Activated CD4-positive, alpha-beta memory T cell treated with anti-CD3 and anti-CD28 coated beads for 36 hours (primary cell): ENCODE measurements around the gene PRPSAP1. TPM values are rescaled to one million over a fixed set of nuclear protein-coding genes. Genes with fewer than 3 reads are reported as not detected.

ENCODE experiments used
- CTCF ChIA-PET: fragments of 350-600 bp; sonication (Branson Sonifier 250); formaldehyde crosslinking; loops from one replicate; lab custom pipeline; 2021; ENCODE audit warnings: antibody characterized with exemption, inconsistent platforms; lab: Charles Lee
- POLR2A ChIA-PET: fragments of 350-600 bp; sonication (Branson Sonifier 250); formaldehyde crosslinking; loops from one replicate; lab custom pipeline; 2021; ENCODE audit warnings: antibody characterized with exemption; lab: Charles Lee
- DNase-seq: peaks from one replicate; pipeline ENCODE4 v3.0.0-alpha.2; 2020
- H3K27ac Mint-ChIP-seq: one replicate; pipeline ENCODE4 v1.8.0; 2021; ENCODE audit warnings: mixed read lengths
- H3K27me3 Mint-ChIP-seq: one replicate; pipeline ENCODE4 v1.8.0; 2021; ENCODE audit warnings: mixed read lengths
- H3K36me3 Mint-ChIP-seq: one replicate; pipeline ENCODE4 v1.8.0; 2021; ENCODE audit warnings: mixed read lengths
- H3K4me1 Mint-ChIP-seq: one replicate; pipeline ENCODE4 v1.8.0; 2021; ENCODE audit warnings: low read depth, mixed read lengths
- H3K4me3 Mint-ChIP-seq: one replicate; pipeline ENCODE4 v1.8.0; 2021; ENCODE audit warnings: mild to moderate bottlenecking, mixed read lengths
- H3K9me3 Mint-ChIP-seq: one replicate; pipeline ENCODE4 v1.8.0; 2021; ENCODE audit warnings: mixed read lengths
- intact Hi-C: fragments of 100-400 bp; cut with micrococcal nuclease; formaldehyde crosslinking; loops from one replicate; pipeline ENCODE4 v1.15.1; 2023
- total RNA-seq, 2 experiments: library from RNA; stranded (reverse); gene quantifications; one replicate each; pipeline ENCODE4 v1.2.3, GENCODE V29; 2021

PRPSAP1 gene
- total RNA-seq, 2 experiments from 2014 or later: 40.1 to 42.1 TPM

DNA sequence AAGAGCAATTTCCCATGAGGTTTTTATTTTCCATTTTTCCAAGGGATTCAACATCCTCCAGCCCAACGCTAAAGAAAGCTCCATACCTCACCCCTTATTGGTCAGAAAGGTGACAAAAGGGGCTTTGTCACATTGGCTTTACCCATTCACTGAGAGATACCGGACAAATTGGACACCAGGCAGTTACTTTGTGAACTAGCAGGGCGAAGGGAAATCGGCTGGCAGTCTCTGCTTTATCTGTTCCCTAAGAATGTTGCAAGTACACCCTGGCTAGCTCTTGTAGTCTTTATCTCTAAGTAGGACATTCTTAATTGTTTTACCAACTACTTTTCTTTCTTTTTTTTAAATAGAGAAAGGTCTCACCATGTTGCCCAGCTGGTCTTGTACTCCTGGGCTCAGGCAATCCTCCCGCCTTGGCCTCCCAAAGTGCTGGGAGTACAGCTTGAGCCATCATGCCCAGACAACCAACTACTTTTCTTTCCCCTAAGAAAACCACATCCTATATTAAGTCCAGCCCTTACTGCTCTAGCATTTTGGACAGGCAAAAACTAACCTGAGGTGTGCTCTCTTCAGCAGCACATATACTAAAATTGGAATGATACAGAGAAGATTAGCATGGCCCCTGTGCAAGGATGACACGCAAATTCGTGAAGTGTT, 16.8 kb downstream of the PRPSAP1 start:
- intact Hi-C loops: no loop called here
- Mint-ChIP-seq H3K4me1 (peaks cover 3% of the 10 kb centered on the region), H3K36me3 (peaks cover 6% of the 10 kb centered on the region), H3K27me3 (no peaks in the 10 kb centered on the region), H3K27ac (no peak overlapping the region), H3K4me3 (no peak overlapping the region), H3K9me3 (no peaks in the 10 kb centered on the region)
- POLR2A ChIA-PET: no interaction called here
- DNase-seq: no peak
- CTCF ChIA-PET: interaction anchor here (1.7 kb wide), 1 partner anchor 61 kb away, joined by 8 read pairs; no protein-coding TSS in a partner anchor

DNA sequence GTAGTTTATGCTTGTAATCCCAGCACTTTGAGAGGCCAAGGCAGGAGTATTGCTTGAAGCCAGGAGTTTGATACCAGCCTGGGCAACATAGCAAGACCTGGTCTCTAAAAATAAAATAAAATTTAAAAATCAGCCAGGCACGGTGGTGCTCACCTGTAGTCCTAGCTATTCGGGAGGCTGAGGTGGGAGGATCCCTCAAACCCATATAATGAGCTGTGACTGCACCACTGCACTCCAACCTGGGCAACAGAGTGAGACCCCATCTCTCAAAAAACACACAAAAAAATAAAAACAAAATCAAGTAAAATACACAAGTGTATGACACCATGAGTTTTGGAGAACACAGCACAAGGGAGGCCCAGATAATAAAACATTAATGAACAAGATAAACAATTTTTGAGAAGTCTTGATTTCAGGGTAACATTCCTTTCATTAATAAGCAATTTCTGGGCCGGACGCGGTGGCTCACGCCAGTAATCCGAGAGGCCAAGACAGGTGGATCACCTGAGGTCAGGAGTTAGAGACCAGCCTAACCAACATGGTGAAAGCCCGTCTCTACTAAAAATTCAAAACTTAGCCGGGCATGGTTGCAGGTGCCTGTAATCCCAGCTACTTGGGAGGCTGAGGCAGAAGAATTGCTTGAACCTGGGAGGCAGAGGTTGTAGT, 17.9 kb downstream of the PRPSAP1 start:
- Mint-ChIP-seq H3K9me3 (no peaks in the 10 kb centered on the region), H3K4me1 (peaks cover 3% of the 10 kb centered on the region), H3K27ac (no peak overlapping the region), H3K4me3 (no peak overlapping the region), H3K27me3 (no peaks in the 10 kb centered on the region), H3K36me3 (peaks cover 6% of the 10 kb centered on the region)
- ChIA-PET POLR2A (no interaction called here), CTCF (interaction anchor here (1.7 kb wide), 1 partner anchor 62 kb away, joined by 8 read pairs; no protein-coding TSS in a partner anchor)
- no peak for DNase-seq
- intact Hi-C loops: no loop called here

DNA sequence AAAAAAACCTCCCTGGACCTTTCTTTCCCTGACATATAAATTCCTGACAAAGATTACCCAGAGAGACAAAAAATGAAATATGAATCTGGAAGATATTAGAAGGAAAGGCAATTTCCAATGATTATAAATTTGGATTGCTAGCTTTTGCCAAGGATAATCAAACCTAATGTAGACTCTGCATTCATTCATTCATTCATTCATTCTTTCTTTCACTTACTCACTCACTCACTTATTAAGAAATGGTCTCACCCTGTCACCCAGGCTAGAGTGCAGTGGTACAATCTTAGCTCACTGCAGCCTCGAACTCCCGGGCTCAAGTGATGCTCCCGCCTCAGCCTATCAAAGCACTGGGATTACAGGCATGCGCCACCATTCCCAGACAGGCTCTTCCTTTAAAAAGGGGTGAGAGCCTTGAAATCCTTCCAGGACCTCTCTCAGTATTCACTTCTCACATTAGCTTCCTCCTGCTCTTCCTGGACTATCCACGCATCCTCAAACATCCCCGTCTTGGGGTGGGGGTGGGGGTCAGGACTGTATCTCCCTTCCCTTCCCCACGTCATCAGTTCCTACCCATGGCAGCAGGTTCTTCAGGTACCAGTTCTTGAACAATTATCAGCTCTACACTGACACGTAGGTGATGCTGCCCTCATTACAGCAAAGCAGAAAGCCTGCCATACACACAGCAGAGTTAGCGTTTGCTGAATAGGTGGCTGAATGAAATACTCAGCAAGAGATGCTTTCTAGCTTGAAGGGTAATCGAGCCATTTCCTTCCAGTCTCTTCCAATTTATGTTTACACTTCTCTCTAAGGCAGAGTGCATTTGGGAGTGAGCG, 19.8 kb downstream of the PRPSAP1 start:
- ChIA-PET CTCF (no interaction called here), POLR2A (interaction anchor here (0.6 kb wide), 1 partner anchor 47 kb away, joined by 3 read pairs; no protein-coding TSS in a partner anchor)
- peaks cover 3% of the 10 kb centered on the region for H3K4me1 Mint-ChIP-seq
- H3K9me3 Mint-ChIP-seq: no peaks in the 10 kb centered on the region
- H3K27ac Mint-ChIP-seq: no peak overlapping the region
- no peak for DNase-seq
- intact Hi-C loops: no loop called here
- peaks cover 4% of the 10 kb centered on the region for H3K36me3 Mint-ChIP-seq
- no peak overlapping the region for H3K4me3 Mint-ChIP-seq
- no peaks in the 10 kb centered on the region for H3K27me3 Mint-ChIP-seq

DNA sequence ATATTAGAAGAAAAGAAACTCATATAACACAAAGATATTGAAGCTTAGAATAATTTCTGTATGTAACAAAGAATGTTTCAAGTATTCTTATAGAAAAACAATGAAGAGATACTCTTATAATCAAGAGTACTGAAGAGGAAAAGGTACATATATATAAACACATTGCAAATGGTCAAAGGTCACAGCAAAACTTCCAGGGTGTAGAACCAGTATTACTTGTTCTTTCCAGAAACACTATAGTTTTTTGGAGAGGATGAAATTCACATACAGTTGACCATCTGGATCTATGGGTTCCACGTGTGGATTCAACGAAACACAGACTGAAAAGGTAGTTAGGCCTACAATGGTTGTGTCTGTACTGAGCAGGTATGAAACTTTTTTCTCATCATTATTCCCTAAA, 22.6 kb downstream of the PRPSAP1 start:
- H3K27ac Mint-ChIP-seq: no peak overlapping the region
- POLR2A ChIA-PET: no interaction called here
- H3K9me3 Mint-ChIP-seq: no peaks in the 10 kb centered on the region
- H3K27me3 Mint-ChIP-seq: no peaks in the 10 kb centered on the region
- intact Hi-C loops: no loop called here
- CTCF ChIA-PET: interaction anchor here (1.2 to 1.6 kb wide), 2 partner anchors 66 to 67 kb away, joined by 3 to 10 read pairs; no protein-coding TSS in a partner anchor
- H3K36me3 Mint-ChIP-seq: peaks cover 16% of the 10 kb centered on the region
- H3K4me1 Mint-ChIP-seq: no peaks in the 10 kb centered on the region
- H3K4me3 Mint-ChIP-seq: no peak overlapping the region
- no peak for DNase-seq

DNA sequence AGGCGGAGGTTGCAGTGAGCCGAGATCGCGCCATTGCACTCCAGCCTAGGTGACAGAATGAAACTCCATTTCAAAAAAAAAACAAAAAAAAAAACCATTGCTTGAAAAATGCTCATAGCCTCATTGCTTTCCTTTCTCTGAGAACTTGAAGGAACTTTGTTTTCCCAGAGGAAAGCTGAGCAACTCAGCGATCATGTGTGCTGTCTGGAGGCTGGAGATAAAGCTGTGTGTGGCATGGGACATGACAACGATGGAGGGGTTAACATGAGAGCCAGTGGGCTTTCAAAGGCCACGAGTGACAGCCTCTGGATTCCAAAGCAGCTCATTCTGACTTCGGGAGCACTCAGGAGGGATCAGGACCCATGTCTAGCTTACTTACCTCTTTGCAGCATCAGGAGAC, 24.1 kb downstream of the PRPSAP1 start:
- no peak overlapping the region for H3K27ac Mint-ChIP-seq
- CTCF ChIA-PET: interaction anchor here (0.6 to 1.3 kb wide), 5 partner anchors 21 to 209 kb away, joined by 3 to 4 read pairs (median 3); partner anchors contain the start of gene QRICH2
- H3K27me3 Mint-ChIP-seq: no peaks in the 10 kb centered on the region
- peaks cover 16% of the 10 kb centered on the region for H3K36me3 Mint-ChIP-seq
- POLR2A ChIA-PET: no interaction called here
- H3K4me1 Mint-ChIP-seq: no peaks in the 10 kb centered on the region
- intact Hi-C loops: no loop called here
- H3K4me3 Mint-ChIP-seq: no peak overlapping the region
- no peaks in the 10 kb centered on the region for H3K9me3 Mint-ChIP-seq
- no peak for DNase-seq

DNA sequence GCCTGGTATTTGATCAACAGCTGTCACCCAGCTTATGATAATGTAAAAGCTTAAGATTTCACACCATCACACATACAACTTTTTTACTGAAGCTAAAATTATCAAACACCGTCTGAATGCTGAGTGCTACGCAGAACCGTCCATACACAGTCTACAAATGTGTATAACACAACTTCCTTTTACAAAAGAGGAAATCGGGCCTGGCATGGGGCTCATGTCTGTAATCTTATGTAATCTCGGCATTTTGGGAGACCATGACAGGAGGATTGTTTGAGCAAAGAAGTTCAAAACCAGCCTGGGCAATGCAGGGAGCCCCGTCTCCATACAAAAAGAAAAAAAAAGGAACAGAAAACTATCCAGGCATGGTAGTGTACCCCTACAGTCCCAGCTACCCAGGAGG, 26.0 kb downstream of the PRPSAP1 start:
- Mint-ChIP-seq H3K27ac (no peak overlapping the region), H3K36me3 (peaks cover 19% of the 10 kb centered on the region), H3K4me3 (no peak overlapping the region), H3K4me1 (no peaks in the 10 kb centered on the region), H3K9me3 (no peaks in the 10 kb centered on the region), H3K27me3 (no peaks in the 10 kb centered on the region)
- CTCF ChIA-PET: interaction anchor here (0.7 to 2.4 kb wide), 2 partner anchors 70 to 72 kb away, joined by 3 to 10 read pairs; no protein-coding TSS in a partner anchor
- intact Hi-C loops: no loop called here
- POLR2A ChIA-PET: no interaction called here
- no peak for DNase-seq

DNA sequence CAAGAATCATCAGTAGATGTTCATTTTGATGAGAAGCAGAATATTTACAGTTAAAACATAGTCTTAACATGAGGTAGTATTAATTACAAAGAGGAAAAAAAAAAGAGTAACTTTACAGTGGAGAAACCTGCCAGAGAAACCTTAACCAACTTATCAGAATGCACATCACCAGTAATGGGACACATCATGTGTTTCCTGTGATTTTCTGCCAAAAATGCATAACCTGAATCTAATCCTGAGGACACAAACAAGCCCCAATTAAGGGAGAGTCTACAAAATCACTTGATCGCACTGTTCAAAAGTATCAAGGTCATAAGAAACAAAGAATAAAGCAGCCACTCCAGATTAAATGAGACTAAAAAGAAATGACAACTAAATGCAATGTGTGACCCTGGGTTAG, 27.4 kb downstream of the PRPSAP1 start:
- CTCF ChIA-PET: no interaction called here
- POLR2A ChIA-PET: no interaction called here
- H3K4me1 Mint-ChIP-seq: no peaks in the 10 kb centered on the region
- H3K4me3 Mint-ChIP-seq: no peak overlapping the region
- no peaks in the 10 kb centered on the region for H3K27me3 Mint-ChIP-seq
- no peak for DNase-seq
- H3K27ac Mint-ChIP-seq: no peak overlapping the region
- intact Hi-C loops: no loop called here
- no peaks in the 10 kb centered on the region for H3K9me3 Mint-ChIP-seq
- H3K36me3 Mint-ChIP-seq: peaks cover 20% of the 10 kb centered on the region

DNA sequence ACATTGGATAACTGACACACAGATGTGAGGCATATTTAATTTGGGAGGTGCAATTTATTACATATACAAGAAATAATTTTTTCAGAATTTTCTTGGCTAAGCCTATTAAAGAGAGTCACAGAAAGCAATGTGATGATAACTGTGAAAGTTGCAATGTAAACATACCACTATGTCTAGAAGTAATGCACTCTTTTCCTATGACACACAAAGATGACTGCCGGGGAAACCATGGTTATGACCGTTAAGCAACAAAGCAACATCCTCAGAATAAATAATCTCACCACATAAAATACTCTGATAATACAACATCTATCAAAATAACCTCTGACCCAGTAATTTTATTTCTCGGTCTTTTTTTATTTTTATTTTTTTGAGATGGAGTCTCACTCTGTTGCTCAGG, 35.1 kb downstream of the PRPSAP1 start:
- POLR2A ChIA-PET: no interaction called here
- H3K36me3 Mint-ChIP-seq: peaks cover 8% of the 10 kb centered on the region
- CTCF ChIA-PET: no interaction called here
- no peaks in the 10 kb centered on the region for H3K9me3 Mint-ChIP-seq
- H3K27ac Mint-ChIP-seq: no peak overlapping the region
- no peaks in the 10 kb centered on the region for H3K27me3 Mint-ChIP-seq
- peaks cover 9% of the 10 kb centered on the region for H3K4me1 Mint-ChIP-seq
- no peak overlapping the region for H3K4me3 Mint-ChIP-seq
- DNase-seq: no peak
- intact Hi-C loops: no loop called here

DNA sequence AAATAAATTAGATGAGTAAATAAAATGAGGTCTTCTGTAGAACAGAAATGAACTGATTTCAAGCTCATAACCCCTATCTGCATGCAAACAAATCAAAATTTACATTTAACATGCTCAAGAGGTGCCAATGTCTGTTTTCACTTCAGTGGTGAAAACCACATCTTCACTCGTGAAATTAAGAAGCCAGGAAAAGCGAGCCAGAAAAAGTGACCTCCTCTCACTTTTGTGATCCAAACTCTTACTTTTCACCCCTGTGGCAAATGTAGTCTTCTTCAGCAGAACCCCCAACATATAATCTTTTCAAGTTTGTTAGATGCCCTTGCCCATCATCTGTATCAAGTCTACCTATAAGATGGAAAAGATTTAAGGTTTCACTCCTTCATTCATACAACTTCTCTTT, 36.2 kb downstream of the PRPSAP1 start:
- no peak for DNase-seq
- no peak overlapping the region for H3K27ac Mint-ChIP-seq
- CTCF ChIA-PET: interaction anchor here (2.7 kb wide), 1 partner anchor 38 kb away, joined by 8 read pairs; no protein-coding TSS in a partner anchor
- no peaks in the 10 kb centered on the region for H3K9me3 Mint-ChIP-seq
- no peak overlapping the region for H3K4me3 Mint-ChIP-seq
- H3K36me3 Mint-ChIP-seq: peaks cover 14% of the 10 kb centered on the region
- POLR2A ChIA-PET: no interaction called here
- H3K27me3 Mint-ChIP-seq: no peaks in the 10 kb centered on the region
- H3K4me1 Mint-ChIP-seq: peaks cover 14% of the 10 kb centered on the region
- intact Hi-C loops: no loop called here

DNA sequence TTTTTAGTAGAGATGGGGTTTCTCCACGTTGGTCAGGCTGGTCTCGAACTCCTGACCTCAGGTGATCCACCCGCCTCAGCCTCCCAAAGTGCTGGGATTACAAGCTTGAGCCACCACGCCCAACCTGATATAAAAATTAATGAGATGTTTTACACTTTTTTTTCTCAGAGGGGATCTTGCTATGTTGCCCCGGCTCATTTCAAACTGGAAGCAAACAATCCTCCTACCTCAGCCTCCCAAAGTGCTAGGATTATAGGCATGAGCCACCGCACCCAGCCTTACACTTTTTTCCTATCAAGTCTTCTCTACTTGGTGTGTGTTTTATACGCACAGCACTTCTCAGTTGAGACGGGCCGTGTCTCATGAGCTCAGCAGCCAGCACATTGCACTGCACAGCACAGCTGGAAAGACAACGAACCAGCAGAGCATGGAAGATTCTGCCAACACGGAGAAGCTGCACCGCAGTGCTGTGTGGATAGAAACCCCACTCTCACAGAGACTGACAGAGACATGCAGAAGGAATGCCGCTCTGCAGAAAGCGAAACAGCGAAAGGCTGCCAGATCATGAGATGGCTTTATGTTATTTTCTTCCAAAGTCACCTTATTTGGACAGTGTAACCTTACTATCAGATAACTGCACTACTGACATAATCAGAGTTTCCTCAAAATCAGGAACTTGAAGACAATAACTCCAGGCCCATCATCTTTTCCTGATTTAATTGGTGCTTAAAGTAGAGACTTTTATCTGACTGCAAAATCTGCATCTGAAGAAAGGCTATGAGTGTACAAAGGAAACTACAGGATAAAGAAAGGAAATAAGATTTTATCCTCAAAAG, 39.1 kb downstream of the PRPSAP1 start:
- intact Hi-C loops: no loop called here
- POLR2A ChIA-PET: no interaction called here
- no peak overlapping the region for H3K27ac Mint-ChIP-seq
- no peaks in the 10 kb centered on the region for H3K27me3 Mint-ChIP-seq
- no peak overlapping the region for H3K4me3 Mint-ChIP-seq
- H3K4me1 Mint-ChIP-seq: peaks cover 14% of the 10 kb centered on the region
- CTCF ChIA-PET: interaction anchor here (3.2 kb wide), 1 partner anchor 83 kb away, joined by 9 read pairs; no protein-coding TSS in a partner anchor
- peaks cover 20% of the 10 kb centered on the region for H3K36me3 Mint-ChIP-seq
- H3K9me3 Mint-ChIP-seq: no peaks in the 10 kb centered on the region
- DNase-seq: no peak

DNA sequence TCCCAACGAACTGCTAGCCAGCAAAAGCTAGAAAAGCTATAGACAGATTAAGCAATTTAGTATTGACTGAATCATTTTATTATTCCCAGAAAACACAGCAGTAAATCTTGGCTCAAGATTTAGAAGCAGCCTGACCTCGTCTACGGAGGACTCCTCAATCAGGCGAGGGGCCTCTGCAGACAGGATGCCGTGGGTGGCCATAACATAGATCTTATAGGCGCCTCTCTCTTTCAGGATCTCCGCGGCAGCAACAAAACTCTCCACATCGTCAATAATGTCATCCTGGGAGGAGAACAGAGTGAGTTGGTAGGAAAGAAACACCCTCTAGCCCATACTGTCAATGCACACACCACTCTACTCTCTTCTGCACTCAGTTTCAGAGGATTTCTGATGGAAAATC, 41.0 kb downstream of the PRPSAP1 start:
- intact Hi-C loops: no loop called here
- DNase-seq: no peak
- no peaks in the 10 kb centered on the region for H3K27me3 Mint-ChIP-seq
- H3K4me3 Mint-ChIP-seq: no peak overlapping the region
- ChIA-PET CTCF (interaction anchor here (0.6 to 1.0 kb wide), 2 partner anchors 85 to 132 kb away, joined by 4 to 9 read pairs; no protein-coding TSS in a partner anchor), POLR2A (no interaction called here)
- H3K4me1 Mint-ChIP-seq: peaks cover 14% of the 10 kb centered on the region
- H3K9me3 Mint-ChIP-seq: no peaks in the 10 kb centered on the region
- H3K27ac Mint-ChIP-seq: no peak overlapping the region
- H3K36me3 Mint-ChIP-seq: peaks cover 20% of the 10 kb centered on the region
